Measurements from ENCODE around the gene RPTOR. TPM values are rescaled to one million over a fixed set of nuclear protein-coding genes. Genes with fewer than 3 reads are reported as not detected.

The RPTOR gene
- total RNA-seq, 1 experiment from 2014 or later: 58.0 TPM

GRCh38 chr17:80982426-80982974, 437.9 kb downstream of the RPTOR start:
- intact Hi-C loops (cut with micrococcal nuclease; ENCODE audit: unreplicated experiment): loop anchor here (5.0 kb wide), 1 partner anchor 555 kb away; no protein-coding TSS in a partner anchor
- no peak for DNase-seq (ENCODE audit: low read depth, low spot score)
- peaks cover 2% of the 10 kb centered on the region; the same call in 1 of the 2 replicates for H3K4me1 ChIP-seq (ENCODE audit: control insufficient read depth, insufficient read depth, low read length)
- no peak overlapping the region for H3K4me3 ChIP-seq (ENCODE audit: low read depth in 2 of 2, low read length in 2 of 2)
- H3K36me3 ChIP-seq (ENCODE audit: control insufficient read depth, insufficient read depth, low read length): no peaks in the 10 kb centered on the region
- CTCF ChIA-PET: interaction anchor here (0.7 kb wide), 1 partner anchor 84 kb away, joined by 3 read pairs; no protein-coding TSS in a partner anchor
- no peak overlapping the region for H3K27ac ChIP-seq (ENCODE audit: low read length)
- TF ChIP-seq SIN3A (IDR thresholded peaks at IDR 0.05; ENCODE audit: borderline replicate concordance, insufficient read depth, low read depth, low read length) (no peak), POLR2AphosphoS5 (IDR thresholded peaks at IDR 0.05; ENCODE audit: low read depth, low read length) (no peak), REST (IDR thresholded peaks at IDR 0.05; ENCODE audit: insufficient read depth in 1 of 2, low read depth in 2 of 2, low read length in 1 of 2) (no peak)
- no peaks in the 10 kb centered on the region for H3K27me3 ChIP-seq (ENCODE audit: control insufficient read depth, insufficient read depth, low read length)
- POLR2A ChIA-PET: no interaction called here
- ATAC-seq: no peak
- BruUV-seq (replicated peaks): no TSS peak
- in situ Hi-C loops (cut with HindIII; ENCODE audit: low pct_unique_long_range_greater_than_20kb, low sequenced_read_pairs): no loop called here
- no peaks in the 10 kb centered on the region for H3K9me3 ChIP-seq (ENCODE audit: control insufficient read depth, insufficient read depth, low read depth, low read length)

GRCh38 chr17:80983545-80983944, 438.9 kb downstream of the RPTOR start:
- no peaks in the 10 kb centered on the region for H3K36me3 ChIP-seq (ENCODE audit: control insufficient read depth, insufficient read depth, low read length)
- in situ Hi-C loops (cut with HindIII; ENCODE audit: low pct_unique_long_range_greater_than_20kb, low sequenced_read_pairs) (no loop called here), intact Hi-C loops (cut with micrococcal nuclease; ENCODE audit: unreplicated experiment) (loop anchor here (5.0 kb wide), 1 partner anchor 556 kb away; no protein-coding TSS in a partner anchor)
- no TSS peak for BruUV-seq (replicated peaks)
- H3K4me1 ChIP-seq (ENCODE audit: control insufficient read depth, insufficient read depth, low read length): peaks cover 11% of the 10 kb centered on the region
- TF ChIP-seq CTCF (IDR thresholded peaks at IDR 0.05): no peak
- no peak for TF ChIP-seq POLR2AphosphoS5 (IDR thresholded peaks at IDR 0.05; ENCODE audit: low read depth, low read length)
- TF ChIP-seq TCF7L2 (IDR thresholded peaks at IDR 0.05; ENCODE audit: low read depth, low read length): no peak
- no peak for TF ChIP-seq REST (IDR thresholded peaks at IDR 0.05; ENCODE audit: insufficient read depth in 1 of 2, low read depth in 2 of 2, low read length in 1 of 2)
- no peak for TF ChIP-seq SIN3A (IDR thresholded peaks at IDR 0.05; ENCODE audit: borderline replicate concordance, insufficient read depth, low read depth, low read length)
- H3K27me3 ChIP-seq (ENCODE audit: control insufficient read depth, insufficient read depth, low read length): no peaks in the 10 kb centered on the region
- ATAC-seq (no peak), DNase-seq (ENCODE audit: low read depth, low spot score) (no peak)
- no peak overlapping the region for H3K27ac ChIP-seq (ENCODE audit: low read length)
- no peak overlapping the region for H3K4me3 ChIP-seq (ENCODE audit: low read depth in 2 of 2, low read length in 2 of 2)
- CTCF ChIA-PET: interaction anchor here (0.6 kb wide), 1 partner anchor 73 kb away, joined by 5 read pairs; no protein-coding TSS in a partner anchor
- H3K9me3 ChIP-seq (ENCODE audit: control insufficient read depth, insufficient read depth, low read depth, low read length): no peaks in the 10 kb centered on the region
- POLR2A ChIA-PET: interaction anchor here (0.5 kb wide), 1 partner anchor 26 kb away, joined by 15 read pairs; no protein-coding TSS in a partner anchor
